ENCODE measurements around the gene PIANP.
A peak's percentile ranks its signal among the peaks of the same experiment; 100 is the strongest.
"Not testable (repeated sequence)": the region's sequence is repeated elsewhere in the genome, so short reads cannot be mapped to it uniquely, and the experiment has no call there.

The PIANP gene

DNA sequence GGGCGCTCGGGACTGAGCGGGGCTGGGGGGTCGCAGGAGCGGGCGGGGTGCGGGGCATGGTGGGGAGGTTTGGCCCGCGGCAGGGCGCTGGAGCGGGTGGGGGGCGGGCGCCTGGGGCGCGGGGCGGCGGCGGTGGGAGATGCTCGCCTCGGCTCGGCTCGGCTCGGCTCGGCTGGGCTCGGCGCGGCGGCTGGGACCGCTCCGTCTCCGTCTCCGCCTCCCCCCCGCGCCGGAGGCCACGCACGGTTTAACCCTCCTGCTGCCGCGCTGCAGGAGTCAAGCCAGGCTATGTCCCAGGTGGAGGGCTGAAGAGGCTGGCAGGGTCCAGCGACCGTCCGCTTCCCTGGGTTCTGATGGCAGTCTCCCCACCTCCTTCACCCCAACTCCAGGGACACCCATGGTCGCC is at the start of gene PIANP:
TSS of gene PIANP (minus strand) at position 170 of the 406 bp plus-strand sequence. CDS start 2,754 bp downstream, outside the sequence.
- DNase-seq = peak; percentile 15

- no peak for DNase-seq
These were observed 48.1 kb upstream of the PIANP start for GRCh38 chr12:6748761-6749160.

DNA sequence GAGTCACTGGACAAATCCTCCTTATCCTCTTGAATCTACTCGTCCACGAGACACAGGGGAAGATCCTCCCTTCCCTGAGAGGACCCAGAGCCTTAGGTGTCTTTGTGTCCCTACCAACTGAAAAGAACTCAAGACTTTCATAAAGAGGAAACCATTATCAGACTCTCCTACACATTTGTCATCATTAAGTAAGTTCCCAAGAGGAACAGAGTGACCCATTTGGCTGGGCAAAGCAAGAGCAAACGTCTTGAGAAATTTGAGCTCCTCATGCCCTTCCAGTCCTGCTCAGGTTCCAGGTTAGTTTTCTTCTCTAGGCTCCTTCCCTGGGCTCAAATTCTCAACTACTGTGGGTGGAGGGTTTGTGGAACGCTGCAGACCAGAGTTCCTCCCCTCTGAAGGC is 46.6 kb upstream of the PIANP start:
- no peak for DNase-seq

GRCh38 chr12:6745741-6746525 is 45.3 kb upstream of the PIANP start:
- DNase-seq = no peak

- not testable (repeated sequence) for DNase-seq
These were observed 42.7 kb upstream of the PIANP start for GRCh38 chr12:6743300-6743699.

DNA sequence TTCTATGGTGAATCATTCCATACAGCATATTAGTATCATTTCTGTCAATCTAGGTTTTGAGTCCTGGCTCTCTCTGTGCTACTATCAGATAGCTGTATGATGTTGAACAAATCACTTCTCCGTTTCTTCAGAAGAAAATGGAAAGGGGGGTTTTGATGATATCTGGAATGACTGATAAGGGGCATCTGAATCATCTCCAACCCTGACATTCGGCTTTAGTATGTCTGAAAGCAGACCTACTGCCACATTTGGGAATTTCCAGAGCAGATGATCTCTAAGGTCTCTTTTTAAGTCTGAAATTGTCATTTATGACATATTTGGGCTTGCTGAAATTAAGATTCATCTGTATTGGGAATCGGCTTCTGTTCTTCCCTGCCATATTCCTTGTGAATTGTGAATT is 42.2 kb upstream of the PIANP start:
- DNase-seq = no peak

DNA sequence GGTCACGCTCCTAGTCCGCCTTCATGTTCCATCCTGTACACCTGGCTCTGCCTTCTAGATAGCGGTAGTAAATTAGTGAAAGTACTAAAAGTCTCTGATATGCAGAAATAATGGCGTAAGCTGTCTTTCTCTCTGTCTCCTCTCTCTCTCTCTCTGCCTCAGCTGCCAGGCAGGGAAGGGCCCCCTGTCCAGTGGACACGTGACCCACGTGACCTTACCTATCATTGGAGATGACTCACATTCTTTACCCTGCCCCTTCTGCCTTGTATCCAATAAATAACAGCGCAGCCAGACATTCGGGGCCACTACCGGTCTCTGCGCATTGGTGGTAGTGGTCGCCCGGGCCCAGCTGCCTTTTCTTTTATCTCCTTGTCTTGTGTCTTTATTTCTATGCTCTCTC is 41.5 kb upstream of the PIANP start:
- not testable (repeated sequence) for DNase-seq

DNA sequence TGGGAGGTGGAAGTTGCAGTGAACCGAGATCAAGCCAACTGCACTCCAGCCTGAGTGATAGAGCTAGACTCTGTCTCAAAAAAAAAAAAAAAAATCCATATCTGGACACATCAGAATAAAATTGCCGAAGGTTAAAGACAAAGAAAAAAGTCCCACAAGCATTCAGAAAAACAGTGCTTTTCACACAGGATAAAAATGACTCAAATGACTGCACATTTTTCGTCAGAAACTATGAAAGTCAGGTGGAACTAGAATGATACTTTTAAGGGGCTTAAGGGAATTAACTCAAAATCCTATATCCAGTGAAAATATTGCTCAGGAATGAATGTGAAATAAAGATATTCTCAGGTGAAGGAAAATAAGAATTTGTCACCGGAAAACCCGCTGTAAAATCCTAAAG is 36.1 kb upstream of the PIANP start:
- DNase-seq = no peak

DNA sequence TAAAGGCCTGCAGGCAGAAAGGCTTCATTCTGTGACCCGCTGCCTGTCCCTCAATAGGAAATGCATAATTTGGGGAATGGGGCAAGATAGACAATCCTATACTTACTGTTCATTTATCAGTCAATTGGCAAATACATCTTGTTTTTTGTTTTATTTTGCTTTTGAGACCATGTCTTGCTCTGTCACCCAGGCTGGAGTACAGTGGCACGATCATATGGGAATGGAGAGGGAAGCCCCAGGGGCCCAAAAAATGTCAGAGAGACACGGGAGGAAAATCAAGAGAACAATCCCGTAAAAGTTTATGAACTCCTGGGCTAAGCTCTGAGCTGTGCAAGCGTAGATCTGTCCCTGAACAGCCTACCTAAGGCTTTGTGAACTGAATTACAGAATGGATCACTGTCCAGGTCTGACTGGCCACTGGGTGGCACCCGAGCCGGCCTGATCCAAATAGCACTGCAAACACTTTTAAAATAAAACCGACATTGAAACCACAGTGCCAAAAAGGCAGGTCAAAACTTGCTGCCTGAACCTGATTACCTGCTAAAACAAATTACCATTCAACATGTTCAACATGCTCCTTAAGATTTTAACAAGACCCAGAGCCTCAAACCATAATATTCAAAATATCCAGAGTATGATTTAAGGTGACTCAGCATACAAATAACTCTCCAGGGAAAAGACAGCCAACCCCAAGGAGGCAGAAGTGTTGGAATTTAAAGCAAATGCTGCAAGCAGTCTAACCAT is 35.0 kb upstream of the PIANP start:
- DNase-seq = peak; percentile 40

- DNase-seq = no peak
These were observed 34.1 kb upstream of the PIANP start for GRCh38 chr12:6734506-6735387.

GRCh38 chr12:6730169-6730568 is 29.6 kb upstream of the PIANP start:
- DNase-seq = no peak

- DNase-seq = no peak
These were observed 28.6 kb upstream of the PIANP start for GRCh38 chr12:6729186-6729585.

- DNase-seq = no peak
These were observed 24.7 kb upstream of the PIANP start for GRCh38 chr12:6725350-6725749.

GRCh38 chr12:6724409-6724797 is 23.8 kb upstream of the PIANP start:
- peak; percentile 19 for DNase-seq

DNA sequence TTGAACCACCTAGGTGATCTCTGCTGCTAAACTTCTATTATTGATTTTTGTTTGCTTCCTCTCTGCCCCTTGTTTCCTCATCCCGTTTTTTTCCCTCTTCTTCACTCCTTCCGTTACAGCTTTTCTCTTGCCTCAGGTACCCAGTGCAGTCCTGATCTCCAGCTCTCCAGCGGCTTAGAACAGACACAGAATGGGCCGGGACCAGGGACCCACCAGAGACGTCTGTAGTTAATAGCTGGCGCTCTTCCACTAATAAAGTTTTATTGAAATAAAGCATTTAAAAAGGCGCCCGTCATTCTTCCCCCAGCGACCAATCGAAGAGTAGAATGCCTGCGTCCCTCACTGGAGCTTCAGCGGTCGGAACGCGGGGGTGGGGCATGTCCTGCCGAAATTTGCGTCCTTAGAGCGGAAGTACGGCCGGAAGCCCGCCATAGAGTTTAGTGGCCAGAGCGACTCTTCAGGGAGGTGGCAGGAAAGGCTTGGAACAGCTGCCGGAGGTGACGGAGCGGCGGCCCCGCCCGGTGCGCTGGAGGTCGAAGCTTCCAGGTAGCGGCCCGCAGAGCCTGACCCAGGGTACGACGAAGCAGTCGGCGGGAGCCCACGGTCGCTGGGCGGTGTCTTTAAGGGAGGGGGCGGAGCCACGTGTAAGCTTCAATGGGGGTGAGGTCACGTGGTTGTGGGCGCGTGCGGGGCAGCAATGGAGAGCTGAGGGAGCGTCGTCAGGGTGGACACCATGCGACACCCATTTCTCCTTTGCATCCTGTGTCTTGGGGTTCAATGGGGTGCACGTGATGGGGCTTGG is 23.2 kb upstream of the PIANP start, which contains the start of gene COPS7A:
TSS of gene COPS7A (plus strand) at position 440 of the 802 bp plus-strand sequence. CDS start 611 bp downstream, outside the sequence.
- DNase-seq = peak; percentile 99

DNA sequence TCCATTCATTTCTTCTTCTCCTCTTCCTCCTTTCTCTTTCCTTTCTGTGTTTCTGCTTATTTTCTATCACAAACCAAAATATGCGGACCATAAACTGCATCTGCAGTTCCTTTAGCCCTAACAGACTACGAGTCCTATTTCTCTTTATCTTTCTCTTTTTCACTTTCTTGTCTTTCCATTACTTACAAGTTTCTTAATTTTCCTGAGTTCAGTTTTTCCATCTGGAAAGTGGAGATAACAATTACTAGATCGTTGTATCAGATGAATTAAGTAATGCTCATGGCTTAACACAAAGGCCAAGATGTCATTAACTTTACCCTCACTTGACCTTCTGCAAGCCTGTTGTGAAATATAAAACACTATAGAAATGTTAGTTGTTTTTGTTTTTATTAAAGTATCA is 22.2 kb upstream of the PIANP start:
- DNase-seq = no peak

- DNase-seq = no peak
These were observed 16.3 kb upstream of the PIANP start for GRCh38 chr12:6716874-6717437.

DNA sequence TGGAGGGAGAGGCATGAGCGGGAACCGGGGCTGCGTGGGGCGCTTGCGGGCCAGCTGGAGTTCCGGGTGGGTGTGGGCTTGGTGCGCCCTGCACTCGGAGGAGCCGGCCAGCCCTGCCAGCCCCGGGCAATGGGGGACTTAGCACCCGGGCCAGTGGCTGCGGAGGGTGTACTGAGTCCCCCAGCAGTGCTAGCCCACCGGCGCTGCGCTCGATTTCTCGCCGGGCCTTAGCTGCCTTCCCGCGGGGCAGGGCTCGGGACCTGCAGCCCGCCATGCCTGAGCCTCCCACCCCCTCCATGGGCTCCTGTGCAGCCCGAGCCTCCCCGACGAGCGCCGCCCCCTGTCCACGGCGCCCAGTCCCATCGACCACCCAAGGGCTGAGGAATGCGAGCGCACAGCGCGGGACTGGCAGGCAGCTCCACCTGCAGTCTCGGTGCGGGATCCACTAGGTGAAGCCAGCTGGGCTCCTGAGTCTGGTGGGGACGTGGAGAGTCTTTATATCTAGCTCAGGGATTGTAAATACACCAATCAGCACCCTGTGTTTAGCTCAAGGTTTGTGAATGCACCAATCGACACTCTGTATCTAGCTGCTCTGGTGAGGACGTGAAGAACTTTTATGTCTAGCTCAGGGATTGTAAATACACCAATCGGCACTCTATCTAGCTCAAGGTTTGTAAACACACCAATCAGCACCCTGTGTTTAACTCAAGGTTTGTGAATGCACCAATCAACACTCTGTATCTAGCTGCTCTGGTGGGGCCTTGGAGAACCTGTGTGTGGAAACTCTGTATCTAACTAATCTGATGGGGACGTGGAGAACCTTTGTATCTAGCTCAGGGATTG is 15.6 kb upstream of the PIANP start:
- DNase-seq = not testable (repeated sequence)

DNA sequence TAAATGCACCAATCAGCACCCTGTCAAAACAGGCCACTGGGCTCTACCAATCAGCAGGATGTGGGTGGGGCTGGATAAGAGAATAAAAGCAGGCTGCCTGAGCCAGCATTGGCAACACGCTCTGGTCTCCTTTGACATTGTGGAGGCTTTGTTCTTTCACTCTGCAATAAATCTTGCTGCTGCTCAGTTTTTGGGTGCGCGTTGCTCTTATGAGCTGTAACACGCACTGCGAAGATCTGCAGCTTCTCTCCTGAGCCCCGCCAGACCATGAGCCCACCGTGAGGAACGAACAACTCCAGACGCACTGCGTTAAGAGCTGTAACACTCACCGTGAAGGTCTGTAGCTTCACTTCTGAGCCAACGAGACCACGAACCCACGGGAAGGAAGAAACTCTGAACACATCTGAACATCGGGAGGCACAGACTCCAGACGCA is 8.4 kb upstream of the PIANP start:
- DNase-seq = no peak

DNA sequence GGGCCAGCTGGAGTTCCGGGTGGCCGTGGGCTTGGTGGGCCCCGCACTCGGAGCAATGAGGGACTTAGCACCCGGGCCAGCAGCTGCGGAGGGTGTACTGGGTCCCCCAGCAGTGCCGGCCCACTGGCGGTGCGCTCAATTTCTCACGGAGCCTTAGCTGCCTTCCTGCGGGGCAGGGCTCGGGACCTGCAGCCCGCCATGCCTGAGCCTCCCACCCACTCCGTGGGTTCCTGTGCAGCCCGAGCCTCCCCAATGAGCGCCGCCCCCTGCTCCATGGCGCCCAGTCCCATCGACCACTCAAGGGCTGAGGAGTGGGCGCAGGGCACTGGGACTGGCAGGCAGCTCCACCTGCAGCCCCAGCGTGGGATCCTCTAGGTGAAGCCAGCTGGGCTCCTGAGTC is 7.7 kb upstream of the PIANP start:
- not testable (repeated sequence) for DNase-seq

DNA sequence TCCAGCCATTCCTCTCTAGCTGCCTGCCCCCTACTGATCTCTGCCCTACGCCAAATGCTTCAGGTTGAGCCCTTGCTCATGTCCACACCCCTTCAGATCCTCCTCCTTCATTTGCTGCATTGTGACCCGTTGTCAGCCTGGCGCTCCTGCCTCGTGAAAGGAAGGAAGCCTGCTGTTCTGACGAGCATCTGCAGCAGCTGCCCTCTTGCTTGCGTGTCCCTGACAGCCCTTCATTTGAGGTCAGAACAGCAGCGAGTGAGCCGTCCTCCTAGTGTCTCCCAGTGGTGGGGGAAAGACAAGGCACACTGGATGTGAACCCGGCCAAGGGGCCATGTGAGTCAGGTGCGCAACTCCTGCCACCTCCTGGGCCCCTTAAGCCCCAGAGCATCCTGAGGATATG is 3.0 kb upstream of the PIANP start:
- DNase-seq = no peak

Data from CD4-positive, alpha-beta T cell treated with Interleukin-4 for 4 hours (primary cell).